HG03103 (cell line): ENCODE data around the gene MYH15.

ENCODE experiments used
- ATAC-seq: cut with Tn5 transposase; IDR thresholded peaks from one replicate; pipeline ENCODE4 v1.9.1; 2021; ENCODE audit warnings: low read depth; ENCODE audit not compliant: unreplicated experiment

MYH15 gene

DNA sequence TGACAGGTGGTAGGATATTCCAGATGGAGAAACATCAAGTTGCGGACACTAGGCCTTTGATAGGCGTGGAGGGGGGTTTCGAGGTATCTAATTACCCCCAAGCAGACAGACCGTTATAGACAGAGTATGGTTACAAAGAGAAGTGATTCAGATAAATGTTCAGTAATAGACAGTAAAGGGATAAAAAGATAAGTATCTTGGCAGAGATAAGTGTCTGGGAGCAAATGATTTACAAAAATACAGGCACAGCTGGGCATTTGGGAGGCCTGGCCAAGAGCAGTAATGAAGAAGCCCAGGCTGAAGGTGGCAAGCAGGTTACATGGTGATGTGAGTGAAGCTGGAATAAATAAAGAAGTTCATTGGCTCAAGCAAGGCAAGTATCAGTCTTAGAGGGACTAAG is 659 bp upstream of the MYH15 start:
- no peak for ATAC-seq

DNA sequence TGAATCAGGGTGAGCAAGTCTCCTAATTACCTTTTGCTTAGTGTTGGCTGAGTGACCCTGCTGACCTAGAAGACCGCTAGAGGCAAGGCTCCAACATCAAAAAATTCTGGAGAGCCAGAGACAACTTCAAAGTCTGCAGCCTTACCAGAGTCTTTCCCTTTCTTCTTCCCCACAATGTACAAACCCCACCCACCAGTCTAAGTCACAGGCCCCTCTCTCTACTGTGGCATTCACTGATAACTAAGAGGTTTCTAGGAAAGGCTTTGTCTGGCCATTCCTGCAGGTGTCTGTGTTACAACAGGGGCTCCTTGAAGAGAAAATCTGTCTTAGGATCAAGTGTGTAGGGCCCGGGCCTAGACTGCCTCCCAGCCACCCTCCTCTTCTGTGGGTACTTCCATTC is 525 bp downstream of the MYH15 start:
- ATAC-seq, result no peak

DNA sequence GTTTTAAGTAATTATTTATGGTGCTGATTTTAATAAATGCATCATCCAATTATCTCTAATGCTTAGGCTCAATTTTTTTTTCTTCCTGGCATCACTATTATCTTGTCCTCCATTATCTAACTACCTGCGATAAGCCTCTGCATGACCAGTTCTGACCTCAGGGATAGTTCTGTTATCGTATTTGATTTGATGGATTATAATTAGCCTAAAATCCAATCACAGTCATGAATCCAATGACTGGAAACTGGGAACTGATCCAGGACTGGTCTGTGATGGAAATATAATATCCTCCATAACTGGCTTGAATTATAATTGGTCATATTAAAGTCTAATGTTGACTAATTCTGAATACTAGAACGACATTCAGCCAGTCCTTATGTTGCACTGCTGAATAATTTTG is 1.1 kb downstream of the MYH15 start:
- no peak for ATAC-seq

DNA sequence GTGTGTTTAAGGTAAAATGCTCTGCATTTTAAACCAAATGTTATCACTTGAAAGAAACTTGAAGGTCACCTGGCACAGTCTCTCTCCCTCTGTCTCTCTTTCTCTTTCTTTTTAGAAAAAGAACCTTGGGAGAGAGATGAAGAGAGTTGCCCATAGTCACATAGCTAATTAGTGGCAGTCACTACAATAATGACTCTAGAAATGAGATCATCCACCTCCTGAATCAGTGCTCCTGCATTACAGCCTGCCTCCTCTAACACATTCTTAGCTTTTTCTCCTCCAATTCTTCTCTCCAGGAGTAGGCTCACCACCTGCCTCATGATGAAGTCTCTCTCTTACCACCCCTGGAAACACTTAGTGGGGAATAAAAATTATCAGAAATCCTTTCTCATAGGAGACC is 2.5 kb downstream of the MYH15 start:
- no peak for ATAC-seq

DNA sequence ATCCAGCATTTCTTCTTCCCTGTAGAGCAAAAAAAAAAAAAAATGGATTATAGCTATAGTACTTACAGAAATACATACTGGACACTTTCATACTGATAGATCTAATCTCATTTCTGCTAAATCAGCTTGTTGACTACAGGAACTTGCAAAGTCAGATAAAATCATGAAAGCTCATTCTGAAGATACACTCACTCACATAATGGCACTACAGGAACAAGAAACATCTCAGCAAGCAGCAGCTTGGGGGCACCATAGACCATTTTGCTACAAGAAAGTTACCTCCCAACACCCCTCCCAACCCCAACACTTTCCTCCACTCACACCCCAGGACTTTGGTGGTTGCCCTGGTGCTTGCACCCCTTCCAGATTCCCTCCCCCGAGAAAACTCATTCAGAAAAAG is 4.6 kb downstream of the MYH15 start:
- no peak for ATAC-seq

DNA sequence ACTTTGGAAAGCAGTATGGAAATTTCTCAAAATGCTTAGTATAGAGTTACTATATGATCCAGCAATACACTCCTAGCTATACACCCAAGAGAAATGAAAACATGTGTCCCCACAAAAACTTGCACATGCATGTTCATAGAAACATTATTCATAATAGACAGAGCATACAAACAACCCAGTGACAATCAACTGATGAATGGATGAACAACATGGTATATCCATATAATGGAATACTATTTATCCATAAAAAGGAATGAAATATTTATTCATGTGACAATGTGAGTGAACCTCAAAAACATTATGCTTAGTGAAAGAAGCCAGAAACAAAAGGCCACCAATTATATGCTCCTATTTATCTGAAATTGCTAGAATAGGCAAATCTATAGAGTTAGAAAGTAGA is 6.7 kb downstream of the MYH15 start:
- ATAC-seq, result no peak

DNA sequence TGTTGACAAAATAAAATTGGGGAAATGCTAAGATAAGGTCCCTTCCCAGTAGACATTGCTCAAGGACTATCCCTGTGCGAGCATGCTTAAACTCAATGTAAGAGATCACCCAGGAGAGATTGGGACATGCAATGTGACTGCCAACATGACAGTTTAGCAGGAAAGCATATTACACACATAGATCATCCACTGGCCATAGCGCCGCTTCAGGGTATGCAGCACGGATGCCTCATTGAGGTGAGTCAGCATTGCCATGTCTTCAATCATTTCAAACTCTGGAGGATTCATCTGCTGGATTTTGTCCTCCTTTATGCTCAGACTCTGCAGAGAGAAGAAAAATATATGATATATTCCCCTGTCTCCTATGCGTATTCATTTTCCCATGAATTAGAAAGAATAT is 8.9 kb downstream of the MYH15 start:
- ATAC-seq, result no peak

DNA sequence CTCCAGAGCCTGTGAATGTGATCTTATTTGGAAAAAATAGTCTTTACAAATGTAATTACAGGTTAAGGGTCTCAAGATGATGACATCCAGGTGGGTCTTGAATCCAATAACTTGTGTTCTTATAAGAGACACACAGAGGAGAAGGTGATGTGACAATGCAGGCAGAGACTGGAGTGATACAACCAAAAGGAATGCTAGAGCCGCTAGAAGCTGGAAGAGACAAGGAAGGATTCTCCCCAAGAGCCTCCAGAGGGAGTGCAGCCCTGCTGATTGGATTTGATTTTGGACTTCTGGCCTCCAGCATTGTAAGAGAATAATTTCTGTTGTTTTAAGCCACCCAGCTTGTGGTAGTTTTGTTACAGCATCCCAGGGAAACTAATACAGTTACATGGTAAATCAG is 9.7 kb downstream of the MYH15 start:
- no peak for ATAC-seq

DNA sequence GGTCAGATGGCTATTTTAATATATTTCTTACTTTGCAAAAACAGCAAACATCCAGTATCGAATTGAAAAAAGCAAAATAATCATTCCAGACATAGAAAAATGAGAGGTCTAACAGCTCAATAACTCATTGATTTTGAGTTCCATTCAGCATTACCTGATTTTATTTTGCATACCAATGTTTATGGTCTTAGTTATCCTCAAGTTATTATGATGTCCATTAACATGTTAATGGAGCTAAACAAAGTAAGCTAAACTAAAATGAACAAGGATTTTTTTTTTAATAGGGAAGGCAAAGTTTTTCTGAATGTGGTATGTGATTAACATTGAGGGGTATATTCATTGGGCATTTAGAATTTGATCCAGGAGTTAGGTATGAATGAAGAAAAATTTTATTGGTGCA is 13.1 kb downstream of the MYH15 start:
- no peak for ATAC-seq

DNA sequence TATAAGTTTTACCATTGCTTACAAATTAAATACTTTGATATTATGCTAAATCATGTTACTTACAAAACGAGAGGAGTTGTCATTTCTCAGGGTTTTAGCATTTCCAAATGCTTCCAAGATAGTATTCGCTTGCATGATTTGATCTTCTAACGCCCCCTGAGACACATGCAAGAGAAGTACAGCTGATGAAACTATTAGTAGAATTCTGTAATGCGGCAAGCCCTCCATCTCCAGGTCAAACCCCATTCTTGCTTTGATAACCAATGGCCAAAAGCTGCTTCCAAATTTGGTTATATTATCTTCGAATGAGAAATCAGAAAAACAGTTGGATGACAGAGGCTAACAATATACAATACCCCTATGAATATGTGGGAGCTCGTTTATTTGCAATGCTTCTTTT is 14.7 kb downstream of the MYH15 start:
- no peak for ATAC-seq

DNA sequence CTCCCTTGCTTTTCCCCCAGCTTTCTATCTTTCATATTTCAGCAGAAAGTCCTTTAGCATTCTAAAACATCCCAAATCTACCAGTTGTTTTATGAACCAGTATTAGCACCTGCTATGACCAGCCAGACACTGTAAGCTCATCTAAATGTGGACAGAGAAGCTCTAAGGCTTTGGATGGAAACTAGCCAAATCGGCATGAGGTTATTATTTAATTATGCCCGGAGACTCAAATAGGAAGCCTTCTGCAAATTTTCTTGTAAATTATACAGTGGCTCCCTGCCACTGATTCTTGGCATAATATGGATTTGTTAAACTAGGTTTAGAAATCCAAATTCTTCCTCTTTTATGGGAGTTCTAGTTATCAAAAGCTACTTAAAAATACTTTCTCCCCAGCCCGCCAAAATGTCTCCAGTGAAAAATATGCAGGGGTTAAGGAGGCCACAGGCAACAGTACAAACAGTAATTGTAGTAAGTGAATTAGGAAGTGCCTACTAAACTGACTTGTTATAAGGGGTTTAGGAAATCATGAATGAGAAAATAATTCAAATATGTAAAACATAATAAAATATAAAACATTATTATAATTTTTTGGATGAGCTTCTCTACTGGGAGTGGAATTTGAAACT is 15.4 kb downstream of the MYH15 start:
- ATAC-seq, result no peak

DNA sequence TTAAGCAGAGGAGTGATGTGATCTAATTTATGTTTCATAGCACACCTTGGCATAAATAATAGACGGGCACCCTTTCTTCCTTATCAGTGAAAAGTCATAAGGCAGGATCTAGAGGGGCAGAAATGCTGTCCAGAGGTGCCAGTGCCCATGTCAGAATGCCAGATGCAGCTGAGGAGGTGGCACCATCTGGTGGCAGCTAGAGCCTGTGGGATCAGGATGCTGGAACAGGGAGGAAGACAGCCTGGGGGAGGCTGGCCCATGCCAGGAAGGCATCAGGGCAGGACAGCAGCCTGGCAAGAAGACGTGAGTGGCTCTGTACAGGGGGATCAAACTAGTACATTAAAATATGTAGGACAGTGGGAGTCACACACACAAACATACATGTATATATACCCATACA is 16.5 kb downstream of the MYH15 start:
- ATAC-seq, result no peak

DNA sequence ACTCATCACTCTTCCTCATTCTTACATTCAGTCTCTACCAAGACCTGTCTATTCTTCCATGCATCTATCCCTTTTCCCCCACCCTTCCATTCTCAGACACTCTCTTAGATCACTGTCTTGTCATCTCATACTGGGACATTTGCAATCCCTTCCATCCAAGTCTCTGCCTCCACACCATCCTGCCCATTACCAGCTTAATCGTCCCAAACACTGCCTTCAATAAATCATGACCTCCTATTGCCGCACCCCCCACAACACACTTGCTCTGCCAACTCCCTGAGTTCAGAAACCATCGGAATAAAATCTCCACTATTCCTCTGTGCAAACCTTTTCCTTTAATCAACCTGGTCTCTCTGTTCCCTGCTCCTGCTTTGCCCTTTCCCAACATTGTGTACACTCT is 18.9 kb downstream of the MYH15 start:
- ATAC-seq, result no peak

DNA sequence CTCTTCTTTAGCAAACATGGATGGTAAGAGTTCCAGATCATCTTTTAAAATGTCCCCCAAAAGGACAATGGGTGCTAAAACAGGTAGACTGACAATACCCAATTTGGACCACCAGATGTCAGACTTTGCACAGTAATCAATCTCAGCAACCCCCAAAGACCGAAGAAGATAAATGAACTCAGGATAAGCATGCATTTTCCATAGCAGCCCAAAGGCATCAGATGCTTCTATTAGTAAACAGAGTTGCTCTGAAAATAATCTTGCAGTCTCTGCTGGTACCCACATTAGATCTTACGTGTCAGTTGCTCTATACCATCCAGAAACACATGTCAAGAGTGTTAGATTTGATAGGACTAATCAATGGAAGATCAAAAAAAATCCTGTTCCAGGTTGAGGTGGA is 20.6 kb downstream of the MYH15 start:
- peak; percentile 72 for ATAC-seq

DNA sequence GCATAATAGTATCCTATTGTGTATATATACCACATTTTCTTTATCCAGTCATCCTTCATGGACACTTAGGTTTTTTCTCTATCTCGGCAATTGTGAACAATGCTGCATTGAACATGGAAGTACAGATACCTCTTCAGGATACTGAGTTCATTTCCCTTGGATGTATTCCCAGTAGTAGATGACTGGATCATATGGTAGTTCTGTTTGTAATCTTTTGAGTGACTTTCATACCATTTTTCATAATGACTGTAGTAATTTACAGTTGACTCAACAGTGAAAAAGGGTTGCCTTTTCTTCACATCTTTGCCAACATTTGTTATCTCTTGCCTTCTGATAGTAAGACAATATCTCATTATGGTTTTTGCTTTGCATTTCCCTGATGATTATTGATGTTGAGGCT is 21.8 kb downstream of the MYH15 start:
- no peak for ATAC-seq

DNA sequence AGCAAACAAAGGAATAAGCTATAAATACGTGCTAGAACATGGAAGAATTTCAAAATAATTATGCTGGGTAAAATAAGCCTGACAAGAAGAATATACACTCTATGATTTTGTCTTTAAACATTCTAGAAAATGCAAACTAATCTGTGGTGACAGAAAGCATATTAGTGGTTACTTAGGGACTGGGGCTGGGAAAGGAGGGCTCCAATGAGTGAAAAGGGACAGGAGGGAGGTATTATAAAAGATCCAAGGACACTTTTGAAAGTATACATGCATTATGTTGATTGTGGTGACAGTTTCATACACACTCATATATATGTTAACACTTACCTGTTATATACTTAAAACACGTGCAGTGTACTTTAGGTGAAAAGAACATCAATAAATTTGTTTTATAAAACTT is 23.0 kb downstream of the MYH15 start:
- ATAC-seq, result no peak

DNA sequence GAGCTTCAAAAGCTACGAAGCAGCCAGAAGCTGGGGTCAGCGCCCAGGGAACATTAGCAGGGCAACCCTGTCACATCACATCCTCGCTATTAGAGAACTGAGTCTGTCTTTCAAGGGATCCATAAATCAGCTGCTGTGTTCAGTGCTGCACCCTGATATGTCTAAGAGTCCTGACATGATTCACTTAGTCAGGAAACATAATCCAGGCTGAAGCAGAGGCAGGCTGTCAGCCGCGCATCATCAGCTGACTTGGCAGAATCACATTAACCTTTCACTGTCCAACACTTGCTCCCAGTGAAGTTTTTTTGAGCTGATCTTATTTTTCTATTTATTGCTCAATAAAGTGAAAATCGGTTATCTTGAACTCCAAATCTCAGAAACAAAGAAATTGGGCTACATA is 23.5 kb downstream of the MYH15 start:
- no peak for ATAC-seq

DNA sequence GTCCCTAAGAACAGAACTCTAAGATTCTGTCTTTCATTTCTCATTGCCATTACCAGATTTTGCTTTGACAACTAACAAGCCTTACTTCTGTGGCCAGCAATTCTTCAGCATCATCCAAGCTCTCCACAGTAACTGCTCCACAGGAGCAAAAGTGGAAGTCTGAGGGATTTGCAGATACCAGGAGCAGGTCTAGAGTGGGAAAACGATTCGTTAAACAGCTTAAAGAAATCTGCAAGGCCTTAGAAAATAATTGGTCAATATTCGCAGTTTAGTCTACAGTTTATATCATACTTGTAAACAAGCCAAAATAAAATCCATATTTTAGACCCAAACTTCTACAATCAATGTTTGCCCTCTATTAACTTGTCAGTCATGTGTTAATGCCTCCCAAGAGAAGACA is 24.1 kb downstream of the MYH15 start:
- ATAC-seq, result no peak

DNA sequence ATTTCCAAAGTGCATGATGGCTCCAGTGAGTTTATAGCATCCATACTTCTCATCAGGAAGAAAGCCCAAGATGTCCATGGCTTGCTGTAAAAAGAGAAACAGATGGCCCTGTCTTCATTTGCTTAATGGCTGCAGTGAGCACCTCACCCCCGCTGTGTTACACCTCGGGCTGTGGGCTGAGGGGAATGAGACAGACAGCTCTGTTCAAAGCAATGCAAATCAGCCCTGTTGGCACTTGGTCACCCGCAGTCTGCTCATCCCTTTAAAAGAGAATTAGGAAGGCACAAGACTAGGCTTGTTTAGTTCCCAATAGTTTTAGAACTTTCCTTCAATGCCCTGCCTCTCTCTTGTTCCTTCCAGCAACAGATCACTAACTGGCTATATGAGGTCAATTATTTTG is 25.2 kb downstream of the MYH15 start:
- no peak for ATAC-seq

DNA sequence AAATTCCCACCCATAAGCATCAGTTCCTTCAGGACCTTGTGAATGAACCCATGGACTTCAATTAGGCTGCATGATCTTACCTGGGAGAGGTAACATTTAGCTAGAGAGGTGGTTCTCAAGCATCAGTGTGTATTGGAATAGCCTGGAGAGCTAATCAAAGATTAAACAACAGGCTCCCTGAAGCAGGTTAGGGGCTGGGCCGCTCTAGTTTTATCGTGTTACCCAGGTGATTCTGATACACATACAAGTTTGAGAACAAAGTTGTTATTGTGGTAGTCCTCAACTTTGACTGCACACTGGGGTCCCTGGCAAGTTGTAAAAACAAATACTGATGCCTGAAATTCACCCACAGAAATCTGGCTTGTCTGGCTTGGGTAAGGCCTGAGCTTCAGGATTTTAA is 31.2 kb downstream of the MYH15 start:
- no peak for ATAC-seq

DNA sequence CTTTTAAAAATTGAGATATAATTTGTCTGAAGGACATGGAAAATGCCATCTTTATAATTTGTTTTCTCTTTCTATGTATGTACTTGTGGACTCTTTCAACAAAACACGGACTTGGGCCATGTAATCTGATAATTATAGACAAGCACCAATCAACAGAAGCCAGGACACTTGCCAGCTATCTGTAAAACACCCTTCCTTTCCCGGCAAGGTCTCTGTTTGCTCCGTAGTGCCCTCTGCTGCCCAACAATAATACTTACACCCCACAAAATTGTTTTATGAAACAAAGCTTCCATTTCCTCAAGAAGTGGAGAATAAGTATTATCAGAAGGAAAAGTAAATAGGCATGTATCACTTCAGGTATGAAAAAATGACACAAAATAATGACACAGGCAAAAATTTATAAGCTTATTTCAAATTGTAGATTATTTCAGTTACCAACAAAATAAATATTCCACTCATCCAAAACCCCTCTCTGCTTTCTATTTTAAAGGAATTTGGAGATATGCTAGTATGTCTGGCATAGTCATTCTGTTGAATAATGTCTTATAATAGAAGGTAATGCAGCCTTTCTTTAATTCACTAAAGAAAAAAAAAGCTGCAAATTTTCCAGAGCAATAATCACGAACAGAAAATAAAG is 32.8 kb downstream of the MYH15 start:
- peak; percentile 61 for ATAC-seq

DNA sequence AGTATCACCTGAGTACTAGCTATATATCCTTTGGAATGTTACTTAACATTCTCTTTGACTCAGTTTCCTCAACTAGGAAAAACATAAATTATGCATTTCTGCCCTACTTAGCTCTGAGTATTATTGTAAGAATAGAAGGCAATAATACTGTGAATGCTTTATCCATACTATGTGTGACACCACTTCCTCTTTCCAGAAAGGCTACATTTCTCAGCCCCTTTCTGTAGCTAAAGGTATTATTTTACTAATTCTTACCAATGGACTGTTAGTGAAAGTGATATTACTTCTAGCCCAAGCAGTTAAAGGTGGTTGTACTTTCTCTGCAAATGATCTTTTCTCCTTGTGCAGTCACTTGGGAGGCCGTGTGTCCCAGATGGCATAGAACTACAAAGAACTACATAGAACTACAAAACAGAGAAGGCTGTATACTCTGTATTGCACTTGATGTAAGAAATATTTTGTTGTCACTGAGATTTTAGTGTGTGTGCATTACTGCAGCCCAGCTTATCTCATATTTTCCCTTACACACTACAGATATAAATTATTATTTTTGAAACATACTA is 35.1 kb downstream of the MYH15 start:
- no peak for ATAC-seq

DNA sequence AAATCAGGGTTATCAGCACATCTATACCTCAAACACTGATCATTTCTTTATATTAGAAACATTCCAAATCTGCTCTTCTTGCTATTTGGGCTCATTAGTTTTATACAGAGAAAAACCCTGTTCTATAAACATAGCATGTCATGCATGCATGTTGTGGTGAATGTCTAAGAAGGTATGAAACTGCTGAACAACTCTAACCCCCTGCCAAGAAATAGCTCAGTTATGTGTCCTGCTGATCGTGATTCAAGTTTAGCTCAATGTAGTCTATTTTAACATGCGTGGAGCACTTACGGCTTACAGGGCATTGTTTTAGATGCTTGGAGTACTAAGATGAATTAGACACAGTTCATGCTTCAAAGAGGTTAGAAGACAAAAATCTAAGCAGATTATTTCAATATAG is 35.8 kb downstream of the MYH15 start:
- ATAC-seq, result no peak
